Vagina (tissue), 2 donors: ENCODE results near the gene DIO1. TPM values are rescaled to one million over a fixed set of nuclear protein-coding genes. Genes with fewer than 3 reads are reported as not detected.

ENCODE experiments used
- DNase-seq, 2 donors: peaks; one replicate each; pipeline ENCODE4 v3.0.0-alpha.2; 2017; ENCODE audit errors: extremely low spot score in 2 of 2
- H3K27ac ChIP-seq: fragments of 200-600 bp; sonication (generic); one replicate; pipeline ENCODE4 v1.5.1; 2019
- H3K27me3 ChIP-seq: fragments of 200-600 bp; sonication (generic); one replicate; pipeline ENCODE4 v1.5.1; 2019
- H3K36me3 ChIP-seq, 2 donors: fragments of 200-600 bp; sonication (generic); one replicate each; pipeline ENCODE4 v1.5.1; 2017 to 2019
- H3K4me1 ChIP-seq: fragments of 200-600 bp; sonication (generic); one replicate; pipeline ENCODE4 v1.5.1; 2019
- H3K4me3 ChIP-seq, 2 donors: fragments of 200-600 bp; sonication (generic); 1 replicate in 1 of 2; 2 replicates in 1 of 2; pipeline ENCODE4 v1.5.1; 2016 to 2019
- H3K9me3 ChIP-seq: fragments of 200-600 bp; sonication (generic); one replicate; pipeline ENCODE4 v1.5.1; 2019
- POLR2A ChIP-seq, 2 donors: fragments of 450-650 bp; IDR thresholded peaks; one replicate each; pipeline ENCODE4 v1.6.1; 2017; ENCODE audit warnings: antibody characterized with exemption in 2 of 2, mild to moderate bottlenecking in 2 of 2, moderate library complexity in 2 of 2
- POLR2AphosphoS5 ChIP-seq, 2 donors: sonication (generic); formaldehyde crosslinking; IDR thresholded peaks; one replicate each; pipeline ENCODE4 v1.9.0; 2017; ENCODE audit warnings: antibody characterized with exemption in 2 of 2, mild to moderate bottlenecking in 2 of 2, low read depth in 1 of 2; ENCODE audit not compliant: insufficient read depth in 1 of 2
- intact Hi-C: fragments of 100-400 bp; cut with DNase I; formaldehyde crosslinking; loops from one replicate; pipeline ENCODE4 v1.15.1; 2023
- total RNA-seq: library from RNA; depleted of rRNA; stranded (reverse); fragments of >200 nt; gene quantifications from one replicate; pipeline ENCODE4 v1.2.3, GENCODE V29; 2016
- TF ChIP-seq, protein P1 (sequence below), 3 experiments: fragments of 450-650 bp in 2 of 3; fragments of 200-600 bp in 1 of 3; sonication (generic) in 1 of 3; IDR thresholded peaks; one replicate each; pipeline ENCODE4 v1.5.1; 2017 to 2019; ENCODE audit warnings: antibody characterized with exemption in 3 of 3, mild to moderate bottlenecking in 2 of 3, moderate library complexity in 2 of 3

DIO1 gene
- total RNA-seq, 1 donor from 2014 or later: not detected

DNA sequence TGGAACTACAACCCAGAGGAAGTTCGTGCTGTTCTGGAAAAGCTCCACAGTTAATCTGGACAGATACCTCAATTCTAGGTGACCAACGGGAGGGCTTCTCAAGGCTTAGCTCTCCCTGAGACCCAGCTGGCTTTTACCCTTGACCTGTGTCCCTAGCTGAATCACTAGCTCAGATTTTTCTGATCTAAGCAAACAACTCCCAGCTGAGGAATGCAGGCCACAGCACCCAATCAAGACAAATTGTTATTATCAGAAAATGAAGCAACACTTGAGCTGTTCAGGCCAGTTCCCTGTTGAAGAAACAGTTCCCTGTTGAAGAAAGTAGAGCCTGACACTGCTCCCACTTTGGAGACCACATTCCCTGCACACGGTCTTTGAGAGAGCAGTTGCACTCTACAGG, 16.0 kb downstream of the DIO1 start:
- no peak overlapping the region for H3K4me3 ChIP-seq
- TF ChIP-seq, protein P1, sequence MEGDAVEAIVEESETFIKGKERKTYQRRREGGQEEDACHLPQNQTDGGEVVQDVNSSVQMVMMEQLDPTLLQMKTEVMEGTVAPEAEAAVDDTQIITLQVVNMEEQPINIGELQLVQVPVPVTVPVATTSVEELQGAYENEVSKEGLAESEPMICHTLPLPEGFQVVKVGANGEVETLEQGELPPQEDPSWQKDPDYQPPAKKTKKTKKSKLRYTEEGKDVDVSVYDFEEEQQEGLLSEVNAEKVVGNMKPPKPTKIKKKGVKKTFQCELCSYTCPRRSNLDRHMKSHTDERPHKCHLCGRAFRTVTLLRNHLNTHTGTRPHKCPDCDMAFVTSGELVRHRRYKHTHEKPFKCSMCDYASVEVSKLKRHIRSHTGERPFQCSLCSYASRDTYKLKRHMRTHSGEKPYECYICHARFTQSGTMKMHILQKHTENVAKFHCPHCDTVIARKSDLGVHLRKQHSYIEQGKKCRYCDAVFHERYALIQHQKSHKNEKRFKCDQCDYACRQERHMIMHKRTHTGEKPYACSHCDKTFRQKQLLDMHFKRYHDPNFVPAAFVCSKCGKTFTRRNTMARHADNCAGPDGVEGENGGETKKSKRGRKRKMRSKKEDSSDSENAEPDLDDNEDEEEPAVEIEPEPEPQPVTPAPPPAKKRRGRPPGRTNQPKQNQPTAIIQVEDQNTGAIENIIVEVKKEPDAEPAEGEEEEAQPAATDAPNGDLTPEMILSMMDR (IDR thresholded peaks at IDR 0.05): no peak
- no peak overlapping the region for H3K27ac ChIP-seq
- H3K27me3 ChIP-seq: no peaks in the 10 kb centered on the region
- peaks cover 0 to 4% of the 10 kb centered on the region in 2 donors for H3K36me3 ChIP-seq
- no peak for DNase-seq
- H3K9me3 ChIP-seq: no peaks in the 10 kb centered on the region
- intact Hi-C loops: no loop called here
- H3K4me1 ChIP-seq: no peaks in the 10 kb centered on the region

DNA sequence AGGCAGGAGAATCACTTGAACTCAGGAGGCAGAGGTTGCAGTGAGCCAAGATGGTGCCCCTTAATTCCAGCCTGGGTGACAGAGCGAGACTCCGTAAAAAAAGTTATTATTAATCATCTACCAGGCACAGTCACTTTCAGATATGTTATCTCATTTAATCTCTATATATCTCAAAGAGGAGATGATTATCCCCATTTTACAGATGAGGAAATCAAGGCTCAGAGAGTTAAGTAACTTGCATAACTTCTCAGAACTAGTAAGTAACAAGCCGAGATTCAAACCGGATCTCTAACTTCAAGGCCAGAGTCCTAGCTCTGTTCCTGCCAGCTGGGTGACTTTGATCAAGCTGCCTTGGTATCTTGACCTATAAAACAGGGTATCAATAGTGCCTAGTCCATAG, 17.5 kb downstream of the DIO1 start:
- no peaks in the 10 kb centered on the region for H3K27me3 ChIP-seq
- H3K4me1 ChIP-seq: no peaks in the 10 kb centered on the region
- TF ChIP-seq POLR2A (IDR thresholded peaks at IDR 0.05): no peak
- TF ChIP-seq, protein P1 (IDR thresholded peaks at IDR 0.05): no peak
- H3K27ac ChIP-seq: no peak overlapping the region
- DNase-seq: no peak
- no peak overlapping the region for H3K4me3 ChIP-seq
- H3K36me3 ChIP-seq: peaks cover 0 to 4% of the 10 kb centered on the region in 2 donors
- intact Hi-C loops: no loop called here
- no peaks in the 10 kb centered on the region for H3K9me3 ChIP-seq

DNA sequence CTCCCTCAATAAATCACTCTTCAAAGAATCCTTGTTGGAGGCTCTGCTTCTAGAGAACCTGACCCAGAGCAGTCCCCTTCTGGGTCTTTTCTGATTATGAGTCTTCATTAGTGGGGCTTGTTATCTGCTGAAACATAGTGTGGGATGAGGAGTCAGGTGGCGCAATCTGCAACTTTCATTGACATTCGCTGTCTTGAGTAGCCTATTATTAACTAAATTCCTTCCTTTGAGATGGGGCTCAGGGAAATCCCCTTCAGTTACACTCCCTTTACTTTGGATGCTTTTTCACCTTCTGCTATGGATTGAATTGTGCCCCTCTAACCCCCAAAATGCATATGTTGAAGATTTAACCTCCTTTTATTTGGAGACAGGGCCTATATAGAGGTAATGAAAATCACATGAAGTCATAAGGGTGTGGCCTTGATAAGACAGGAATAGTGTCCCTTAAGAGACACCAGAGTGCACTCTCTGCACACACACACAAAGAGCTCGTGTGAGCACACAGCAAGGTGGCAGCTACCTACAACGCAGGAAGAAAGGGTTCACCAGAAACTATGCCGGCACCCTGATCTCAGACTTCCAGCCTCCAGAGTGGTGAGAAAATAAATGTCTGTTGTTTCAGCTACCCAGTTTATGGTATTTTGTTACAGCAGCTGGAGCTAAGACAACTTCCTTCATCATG, 19.5 kb downstream of the DIO1 start:
- no peaks in the 10 kb centered on the region for H3K27me3 ChIP-seq
- TF ChIP-seq POLR2AphosphoS5 (IDR thresholded peaks at IDR 0.05; ENCODE audit: insufficient read depth in 1 of 2, low read depth in 1 of 2) (no peak), POLR2A (IDR thresholded peaks at IDR 0.05) (no peak)
- TF ChIP-seq, protein P1 (IDR thresholded peaks at IDR 0.05): no peak
- H3K36me3 ChIP-seq: peaks cover 0 to 4% of the 10 kb centered on the region in 2 donors
- no peak overlapping the region for H3K27ac ChIP-seq
- H3K9me3 ChIP-seq: no peaks in the 10 kb centered on the region
- no peak overlapping the region for H3K4me3 ChIP-seq
- DNase-seq: no peak
- intact Hi-C loops: no loop called here
- H3K4me1 ChIP-seq: no peaks in the 10 kb centered on the region

DNA sequence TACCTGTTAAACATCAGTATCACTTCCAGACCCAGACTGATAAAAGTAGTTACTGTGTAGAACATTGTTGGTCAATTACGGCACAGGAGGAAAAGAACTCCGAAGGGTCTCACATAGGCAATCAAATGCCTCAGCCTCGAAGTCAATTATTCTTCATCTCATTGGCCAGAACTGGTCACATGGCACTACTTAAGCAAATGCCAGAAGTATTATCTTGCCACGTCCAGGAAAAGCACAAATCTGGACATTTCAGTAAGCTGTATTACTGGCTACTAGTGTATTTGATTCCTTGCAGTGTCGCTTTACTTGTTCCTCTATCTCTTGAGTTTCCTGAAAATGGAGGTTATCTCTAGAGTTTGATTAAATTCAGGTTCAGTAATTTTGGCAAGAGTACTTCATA, 24.4 kb downstream of the DIO1 start:
- H3K4me3 ChIP-seq: no peak overlapping the region
- intact Hi-C loops: no loop called here
- H3K9me3 ChIP-seq: no peaks in the 10 kb centered on the region
- no peak overlapping the region for H3K27ac ChIP-seq
- peaks cover 0 to 5% of the 10 kb centered on the region in 2 donors for H3K36me3 ChIP-seq
- DNase-seq: no peak
- TF ChIP-seq POLR2AphosphoS5 (IDR thresholded peaks at IDR 0.05; ENCODE audit: insufficient read depth in 1 of 2, low read depth in 1 of 2) (no peak), POLR2A (IDR thresholded peaks at IDR 0.05) (no peak)
- TF ChIP-seq, protein P1 (IDR thresholded peaks at IDR 0.05): no peak
- H3K4me1 ChIP-seq: no peaks in the 10 kb centered on the region
- no peaks in the 10 kb centered on the region for H3K27me3 ChIP-seq

DNA sequence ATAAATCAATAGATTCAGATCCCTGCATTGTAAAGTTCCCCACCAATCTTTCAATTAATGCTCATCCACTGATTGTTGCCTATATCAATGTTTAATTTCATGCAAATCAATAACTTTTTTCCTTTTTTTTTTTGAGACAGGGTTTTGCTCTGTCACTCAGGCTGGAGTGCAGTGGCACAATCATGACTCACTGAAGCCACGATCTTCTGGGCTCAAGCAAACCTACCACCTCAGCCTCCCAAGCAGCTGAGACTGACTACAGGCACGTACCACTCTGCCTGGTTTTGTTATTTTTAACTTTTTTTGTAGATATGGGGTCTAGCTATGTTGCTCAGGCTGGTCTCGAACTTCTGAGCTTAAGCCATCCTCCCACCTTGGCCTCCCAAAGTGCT, 25.7 kb downstream of the DIO1 start:
- H3K27ac ChIP-seq: no peak overlapping the region
- H3K4me1 ChIP-seq: no peaks in the 10 kb centered on the region
- peaks cover 0 to 5% of the 10 kb centered on the region in 2 donors for H3K36me3 ChIP-seq
- H3K27me3 ChIP-seq: no peaks in the 10 kb centered on the region
- H3K9me3 ChIP-seq: no peaks in the 10 kb centered on the region
- DNase-seq: no peak
- no peak overlapping the region for H3K4me3 ChIP-seq
- intact Hi-C loops: no loop called here
- TF ChIP-seq POLR2AphosphoS5 (IDR thresholded peaks at IDR 0.05; ENCODE audit: insufficient read depth in 1 of 2, low read depth in 1 of 2) (no peak), POLR2A (IDR thresholded peaks at IDR 0.05) (no peak)
- TF ChIP-seq, protein P1 (IDR thresholded peaks at IDR 0.05): no peak
